Neuronal stem cell (in vitro differentiated cells): ENCODE results near the gene KNL1. TPM values are rescaled to one million over a fixed set of nuclear protein-coding genes. Genes with fewer than 3 reads are reported as not detected.
A peak's percentile ranks its signal among the peaks of the same experiment; 100 is the strongest.

Experiments
- DNase-seq: peaks from one replicate; pipeline ENCODE4 v3.0.0-alpha.2; 2013; ENCODE audit warnings: low spot score
- H2AFZ ChIP-seq: one replicate; pipeline ENCODE4 v1.6.1; 2013; ENCODE audit warnings: mild to moderate bottlenecking, low read length, inconsistent platforms
- H2AK5ac ChIP-seq: 2 replicates; pipeline ENCODE4 v1.6.1; 2013; ENCODE audit warnings: low read depth, mild to moderate bottlenecking, inconsistent platforms, low read length, moderate library complexity, mixed read lengths
- H2BK120ac ChIP-seq: 2 replicates; pipeline ENCODE4 v1.6.1; 2013; ENCODE audit warnings: low read depth, mild to moderate bottlenecking, inconsistent platforms, low read length, moderate library complexity, mixed read lengths
- H2BK12ac ChIP-seq: one replicate; pipeline ENCODE4 v1.6.1; 2013; ENCODE audit warnings: low read length, inconsistent platforms
- H2BK15ac ChIP-seq: 2 replicates; pipeline ENCODE4 v1.6.1; 2013; ENCODE audit warnings: mild to moderate bottlenecking, low read length, inconsistent platforms, mixed read lengths
- H2BK5ac ChIP-seq: one replicate; pipeline ENCODE4 v1.6.1; 2013; ENCODE audit warnings: inconsistent platforms, mild to moderate bottlenecking, low read length, moderate library complexity
- H3K14ac ChIP-seq: one replicate; pipeline ENCODE4 v1.6.1; 2013; ENCODE audit warnings: low read length, inconsistent platforms
- H3K18ac ChIP-seq: 2 replicates; pipeline ENCODE4 v1.6.1; 2013; ENCODE audit warnings: low read length, inconsistent platforms
- H3K23ac ChIP-seq: 2 replicates; pipeline ENCODE4 v1.6.1; 2013; ENCODE audit warnings: low read depth, mild to moderate bottlenecking, mixed read lengths, low read length, inconsistent platforms; ENCODE audit not compliant: poor library complexity
- H3K27ac ChIP-seq: replicated peaks from 3 replicates; pipeline ENCODE4 v1.5.1; 2013; ENCODE audit warnings: low read length, inconsistent platforms
- H3K27me3 ChIP-seq, 3 experiments: 2 replicates each; pipeline ENCODE4 v1.6.1; 2013; ENCODE audit warnings: low read length in 3 of 3, mild to moderate bottlenecking in 2 of 3, inconsistent platforms in 1 of 3, low read depth in 1 of 3, mixed read lengths in 1 of 3, moderate library complexity in 1 of 3; ENCODE audit not compliant: control insufficient read depth in 3 of 3, insufficient read depth in 3 of 3
- H3K36me3 ChIP-seq, 2 donors: replicated peaks in 1 of 2; 2 replicates each; pipeline ENCODE4 v1.6.1; 2013; ENCODE audit warnings: low read length in 2 of 2; ENCODE audit not compliant: control insufficient read depth in 2 of 2, insufficient read depth in 2 of 2
- H3K4ac ChIP-seq: 2 replicates; pipeline ENCODE4 v1.6.1; 2013; ENCODE audit warnings: inconsistent platforms, mild to moderate bottlenecking, low read length, moderate library complexity
- H3K4me1 ChIP-seq, 2 donors: 1 replicate in 1 of 2; 2 replicates in 1 of 2; pipeline ENCODE4 v1.6.1; 2013; ENCODE audit warnings: low read length in 2 of 2, low read depth in 1 of 2; ENCODE audit not compliant: control insufficient read depth in 2 of 2, insufficient read depth in 1 of 2
- H3K4me2 ChIP-seq: one replicate; pipeline ENCODE4 v1.6.1; 2013; ENCODE audit warnings: mild to moderate bottlenecking, low read length, inconsistent platforms; ENCODE audit not compliant: insufficient read depth, poor library complexity, severe bottlenecking
- H3K4me3 ChIP-seq, 2 donors: 2 replicates each; pipeline ENCODE4 v1.5.1; 2013; ENCODE audit warnings: low read length in 2 of 2, mild to moderate bottlenecking in 2 of 2, inconsistent platforms in 1 of 2, moderate library complexity in 1 of 2
- H3K79me1 ChIP-seq: one replicate; pipeline ENCODE4 v1.6.1; 2013; ENCODE audit warnings: low read depth, mild to moderate bottlenecking, inconsistent platforms, low read length, moderate library complexity
- H3K9ac ChIP-seq: one replicate; pipeline ENCODE4 v1.6.1; 2013; ENCODE audit warnings: mild to moderate bottlenecking, low read depth, low read length, inconsistent platforms; ENCODE audit not compliant: poor library complexity
- H3K9me3 ChIP-seq, 2 donors: replicated peaks in 1 of 2; 2 replicates each; pipeline versions ENCODE3 to v1.6.1; 2013; ENCODE audit warnings: low read length in 2 of 2, mild to moderate bottlenecking in 2 of 2, inconsistent platforms in 1 of 2, low read depth in 1 of 2, mixed read lengths in 1 of 2, moderate library complexity in 1 of 2; ENCODE audit not compliant: control insufficient read depth in 2 of 2, insufficient read depth in 1 of 2
- H4K8ac ChIP-seq: one replicate; pipeline ENCODE4 v1.6.1; 2013; ENCODE audit warnings: low read depth, mild to moderate bottlenecking, inconsistent platforms, low read length, moderate library complexity
- H4K91ac ChIP-seq: one replicate; pipeline ENCODE4 v1.6.1; 2013; ENCODE audit warnings: low read length, low read depth, mild to moderate bottlenecking, inconsistent platforms; ENCODE audit not compliant: poor library complexity
- WGBS, 2 donors: extraction: QIAGEN DNeasy Blood & Tissue Kit; methylation state at CpG; one replicate each; pipeline ENCODE4 v1.1.7; 2013; ENCODE audit warnings: missing lambda C conversion rate in 2 of 2, mixed read lengths in 1 of 2; ENCODE audit not compliant: insufficient read length in 2 of 2, insufficient replicate concordance in 1 of 2; ENCODE audit errors: extremely low coverage in 2 of 2; 5-methylcytosine and 5-hydroxymethylcytosine counted together
- polyA plus RNA-seq, 2 experiments: library from polyadenylated mRNA; stranded (reverse); fragments of 200-250 nt; gene quantifications; one replicate each; pipeline ENCODE4 v1.2.3, GENCODE V29; 2013

The KNL1 gene
- polyA plus RNA-seq (2013, experiment 1 of 2): 19.7 TPM
- polyA plus RNA-seq (2013, experiment 2 of 2): 18.0 TPM

- Histone ChIP-seq H4K8ac (no peak within 1 kb of the TSS), H3K14ac (no peak within 1 kb of the TSS), H4K91ac (no peak within 1 kb of the TSS), H3K9ac (peak within 1 kb of the TSS; percentile 80), H3K4ac (no peak within 1 kb of the TSS), H3K4me3 (peak within 1 kb of the TSS; percentile 68 to 99), H2BK12ac (no peak within 1 kb of the TSS), H3K9me3 (no peaks in the 10 kb centered on the region), H3K27ac (peak within 1 kb of the TSS; percentile 85), H2BK15ac (no peak within 1 kb of the TSS), H2BK5ac (peak within 1 kb of the TSS; percentile 99), H3K27me3 (no peaks in the 10 kb centered on the region), H3K36me3 (no peaks in the 10 kb centered on the region), H3K18ac (peak within 1 kb of the TSS; percentile 55), H2AFZ (peak within 1 kb of the TSS; percentile 88), H3K4me2 (peak within 1 kb of the TSS; percentile 49), H2BK120ac (no peak within 1 kb of the TSS), H2AK5ac (no peak within 1 kb of the TSS), H3K23ac (peak within 1 kb of the TSS; percentile 96), H3K79me1 (no peaks in the 10 kb centered on the region), H3K4me1 (peaks cover 0 to 2% of the 10 kb centered on the region in 2 donors)
- no CpG with 5 or more reads among the region's 41 CpGs for WGBS, 2 donors
- peak; percentile 99 for DNase-seq
Measured at GRCh38 chr15:40593588-40594428, at the start of gene KNL1. TSS of gene KNL1 (plus strand) at chr15:40594249. CDS start at chr15:40602932, 8,683 bp downstream.

- H3K4me1 ChIP-seq: peaks cover 0 to 2% of the 10 kb centered on the region in 2 donors
- no peak overlapping the region for H2AFZ ChIP-seq
- H3K23ac ChIP-seq: no peak overlapping the region
- no peak for DNase-seq
- no peak overlapping the region for H2BK12ac ChIP-seq
- no peak overlapping the region for H3K4me3 ChIP-seq
- no peak overlapping the region for H2BK120ac ChIP-seq
- no peak overlapping the region for H4K91ac ChIP-seq
- H3K9ac ChIP-seq: no peak overlapping the region
- H4K8ac ChIP-seq: no peak overlapping the region
- no CpG with 5 or more reads among the region's 1 CpG for WGBS, 2 donors
- H2BK5ac ChIP-seq: no peak overlapping the region
- no peak overlapping the region for H3K4me2 ChIP-seq
- no peaks in the 10 kb centered on the region for H3K9me3 ChIP-seq
- no peak overlapping the region for H3K18ac ChIP-seq
- H3K36me3 ChIP-seq: peaks cover 0 to 8% of the 10 kb centered on the region in 2 donors
- no peak overlapping the region for H3K27ac ChIP-seq
- no peak overlapping the region for H2BK15ac ChIP-seq
- no peak overlapping the region for H3K14ac ChIP-seq
- H2AK5ac ChIP-seq: no peak overlapping the region
- no peaks in the 10 kb centered on the region for H3K27me3 ChIP-seq
- H3K79me1 ChIP-seq: no peaks in the 10 kb centered on the region
- H3K4ac ChIP-seq: no peak overlapping the region
Measured at GRCh38 chr15:40545457-40545856, 48.6 kb upstream of the KNL1 start.

- Histone ChIP-seq H2BK15ac (no peak overlapping the region), H2BK12ac (no peak overlapping the region), H3K4me3 (no peak overlapping the region), H4K91ac (no peak overlapping the region), H3K23ac (no peak overlapping the region), H3K4me2 (no peak overlapping the region), H3K79me1 (no peaks in the 10 kb centered on the region), H3K4me1 (no peaks in the 10 kb centered on the region), H2BK120ac (no peak overlapping the region), H3K36me3 (peaks cover 0 to 21% of the 10 kb centered on the region in 2 donors), H2BK5ac (no peak overlapping the region), H4K8ac (no peak overlapping the region), H3K18ac (no peak overlapping the region), H3K9ac (no peak overlapping the region), H3K4ac (no peak overlapping the region), H2AFZ (no peak overlapping the region), H3K9me3 (no peaks in the 10 kb centered on the region), H2AK5ac (no peak overlapping the region), H3K14ac (no peak overlapping the region), H3K27ac (no peak overlapping the region), H3K27me3 (no peaks in the 10 kb centered on the region)
- no CpG with 5 or more reads among the region's 2 CpGs for WGBS, 2 donors
- no peak for DNase-seq
Measured at GRCh38 chr15:40548610-40549009, 45.4 kb upstream of the KNL1 start.

GRCh38 chr15:40549894-40550293 is 44.2 kb upstream of the KNL1 start:
- DNase-seq: no peak
- no peaks in the 10 kb centered on the region for H3K9me3 ChIP-seq
- no peak overlapping the region for H2AFZ ChIP-seq
- H3K23ac ChIP-seq: no peak overlapping the region
- no peak overlapping the region for H2AK5ac ChIP-seq
- H2BK5ac ChIP-seq: no peak overlapping the region
- H3K4me2 ChIP-seq: no peak overlapping the region
- H3K27me3 ChIP-seq: no peaks in the 10 kb centered on the region
- H3K27ac ChIP-seq: no peak overlapping the region
- H3K9ac ChIP-seq: no peak overlapping the region
- no peak overlapping the region for H2BK15ac ChIP-seq
- no peak overlapping the region for H4K8ac ChIP-seq
- H3K4ac ChIP-seq: no peak overlapping the region
- no peaks in the 10 kb centered on the region for H3K79me1 ChIP-seq
- H3K4me3 ChIP-seq: no peak overlapping the region
- no peak overlapping the region for H3K18ac ChIP-seq
- no peak overlapping the region for H2BK12ac ChIP-seq
- peaks cover 0 to 21% of the 10 kb centered on the region in 2 donors for H3K36me3 ChIP-seq
- H3K4me1 ChIP-seq: peaks cover 1 to 9% of the 10 kb centered on the region in 2 donors
- no CpG with 5 or more reads among the region's 9 CpGs for WGBS, 2 donors
- no peak overlapping the region for H3K14ac ChIP-seq
- no peak overlapping the region for H2BK120ac ChIP-seq
- H4K91ac ChIP-seq: no peak overlapping the region
